ENCODE data around the gene TUFM.
"Not testable (repeated sequence)": the region's sequence is repeated elsewhere in the genome, so short reads cannot be mapped to it uniquely, and the experiment has no call there.

The TUFM gene

DNA sequence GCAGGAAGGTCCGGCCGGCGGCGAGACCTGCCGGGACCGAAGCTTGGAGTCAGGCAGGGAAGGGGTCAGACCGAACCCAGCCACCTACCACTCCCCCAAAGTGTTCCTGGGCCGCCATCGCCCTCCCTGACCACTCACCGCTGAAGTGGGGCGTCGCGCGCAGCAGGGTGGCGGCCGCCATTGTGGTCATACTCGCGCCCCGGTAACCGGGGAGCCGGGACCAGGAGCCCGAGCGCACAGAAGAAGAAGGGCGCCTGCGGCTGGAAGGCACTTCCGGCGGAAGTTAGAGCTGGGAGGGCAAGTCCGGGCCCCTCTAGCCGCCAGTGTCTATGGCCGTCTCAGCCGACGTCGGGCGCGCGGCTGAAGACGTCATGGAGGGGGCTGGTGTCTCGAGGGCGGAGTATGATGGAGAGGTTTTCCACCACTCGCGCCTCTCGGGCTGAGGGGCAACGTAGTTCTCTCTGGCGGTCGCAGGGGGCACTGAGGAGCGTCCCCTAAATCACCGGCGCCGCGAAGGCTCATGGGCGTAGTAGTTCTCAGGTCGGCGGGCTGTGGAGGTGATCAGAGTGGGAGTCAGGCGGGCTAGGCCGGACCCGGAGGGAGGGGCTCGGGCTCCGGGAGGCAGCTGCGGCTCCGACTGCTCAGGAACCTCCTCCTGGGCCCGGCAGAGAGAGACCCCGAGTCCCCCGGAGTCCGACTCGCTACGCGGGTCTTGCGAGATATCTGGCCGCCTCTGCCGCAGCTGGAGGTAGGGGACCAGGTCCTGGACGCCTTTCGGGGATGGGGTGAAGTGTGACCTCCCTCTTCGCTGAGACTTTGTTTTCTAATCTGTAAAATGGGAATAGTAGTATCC lies at the start of gene TUFM:
TUFM (minus strand) TSS at position 269 of the 853 bp plus-strand sequence; CDS start at position 190, 79 bp downstream.
- DNase-seq, result peak; percentile 98

DNA sequence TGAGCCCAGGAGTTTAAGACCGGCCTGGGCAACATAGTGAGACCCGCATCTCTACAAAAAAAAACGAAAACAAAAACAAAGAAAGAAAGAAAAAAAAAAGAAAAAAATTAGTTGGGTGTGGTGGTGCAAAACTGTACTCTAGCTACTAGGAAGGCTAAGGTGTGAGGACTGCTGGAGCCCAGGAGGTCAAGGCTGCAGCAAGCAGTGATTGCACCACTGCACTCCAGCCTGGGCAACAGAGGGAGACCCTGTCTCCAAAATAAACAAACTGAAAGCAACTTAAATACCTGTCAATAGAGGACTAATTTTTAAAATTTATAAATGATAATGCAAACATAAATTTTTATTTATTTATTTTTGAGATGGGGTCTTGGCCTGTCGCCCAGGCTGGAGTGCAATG lies 49.5 kb upstream of the TUFM start:
- DNase-seq, result no peak

DNA sequence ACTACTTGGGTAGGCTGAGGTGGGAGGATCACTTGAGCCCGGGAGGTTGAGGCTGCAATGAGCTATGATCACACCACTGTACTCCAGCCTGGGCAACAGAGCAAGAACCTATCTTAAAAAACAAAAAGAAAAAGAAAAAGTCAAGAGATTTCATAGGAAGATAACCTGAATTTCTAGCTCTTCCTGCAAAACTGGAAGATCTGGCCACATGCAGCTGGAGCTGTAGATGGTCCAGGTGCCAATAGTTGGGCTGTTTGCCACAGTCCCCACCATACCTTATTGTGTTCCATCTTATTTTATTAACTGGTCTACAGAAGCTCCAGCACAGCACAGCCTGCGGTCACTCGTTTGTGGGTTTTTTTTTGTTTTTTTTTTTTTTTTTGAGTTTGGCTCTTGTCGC lies 47.1 kb upstream of the TUFM start:
- no peak for DNase-seq

DNA sequence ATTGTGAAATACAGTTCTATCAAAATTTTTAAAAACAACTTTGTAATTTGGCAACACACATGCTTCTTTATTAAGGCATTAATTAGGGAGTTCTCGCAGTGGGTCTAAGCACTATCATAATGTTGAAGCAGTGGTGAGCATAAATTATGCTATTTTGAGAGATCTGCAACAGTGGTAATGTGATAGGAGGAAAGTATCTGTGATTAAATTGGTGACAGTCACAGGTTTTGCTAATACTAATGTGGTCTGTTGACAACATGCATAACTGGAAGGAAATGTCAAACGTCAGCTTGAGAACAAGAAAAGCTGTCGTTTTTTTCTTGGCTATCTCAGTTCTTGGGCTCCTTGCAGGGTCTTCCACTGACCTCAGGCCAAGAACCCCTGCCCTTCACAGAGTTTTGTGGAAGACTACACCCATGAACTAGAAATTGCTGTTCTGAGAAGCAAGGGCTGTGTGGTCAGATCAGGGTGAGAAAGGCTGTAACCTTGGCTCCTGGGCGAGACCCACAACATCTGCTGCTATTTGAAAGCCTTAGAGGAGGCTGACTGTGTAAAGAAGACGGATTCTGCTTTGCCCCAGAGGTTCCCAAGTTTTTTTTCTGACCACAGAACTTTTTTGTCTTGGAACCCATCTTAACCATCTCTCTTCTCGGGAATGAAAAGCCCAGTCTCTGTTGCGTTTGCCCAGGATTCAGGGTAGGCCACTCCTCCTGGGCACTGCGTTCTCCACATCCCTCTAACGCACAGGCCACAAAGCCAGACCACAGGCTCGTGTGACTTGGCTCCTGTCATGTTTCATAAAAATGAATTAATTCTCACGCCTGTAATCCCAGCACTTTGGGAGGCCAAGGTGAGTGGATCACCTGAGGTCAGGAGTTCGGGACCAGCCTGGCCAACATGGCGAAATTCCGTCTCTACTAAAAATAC lies 46.1 kb upstream of the TUFM start:
- no peak for DNase-seq

DNA sequence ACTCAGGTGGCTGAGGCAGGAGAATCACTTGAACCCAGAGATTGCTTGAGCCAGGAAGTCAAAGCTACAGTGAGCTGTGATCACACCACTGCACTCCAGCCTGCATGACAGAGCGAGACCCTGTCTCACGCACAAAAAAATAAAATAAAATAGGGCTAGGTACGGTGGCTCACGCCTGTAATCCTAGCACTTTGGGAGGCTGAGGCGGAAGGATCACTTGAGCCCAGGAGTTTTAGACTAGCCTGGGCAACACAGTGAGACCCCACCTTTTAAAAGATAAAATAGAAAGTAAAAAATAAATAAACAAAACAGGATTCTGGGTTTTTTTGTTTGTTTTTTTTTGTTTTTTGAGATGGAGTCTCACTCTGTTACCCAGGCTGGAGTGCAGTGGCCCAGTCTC lies 44.2 kb upstream of the TUFM start:
- not testable (repeated sequence) for DNase-seq

DNA sequence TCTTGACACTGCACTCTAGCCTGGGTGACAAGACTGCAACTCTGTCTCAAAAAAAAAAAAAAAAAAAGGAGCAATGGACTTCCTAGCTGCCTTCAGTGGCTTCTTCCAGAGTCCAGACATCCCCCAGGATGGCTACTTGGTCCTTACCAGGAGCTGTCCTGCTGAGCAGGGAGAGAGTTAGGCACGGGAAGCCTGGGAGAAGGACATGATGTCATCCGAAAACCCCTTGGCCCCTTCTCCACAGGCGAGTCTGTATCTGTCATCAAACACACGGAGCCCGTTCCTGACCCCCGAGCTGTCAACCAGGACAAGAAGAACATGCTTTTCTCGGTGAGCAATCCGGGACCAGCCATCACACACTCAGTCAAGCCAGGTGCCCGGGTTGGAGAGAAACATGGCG lies 40.8 kb upstream of the TUFM start:
- DNase-seq, result no peak

DNA sequence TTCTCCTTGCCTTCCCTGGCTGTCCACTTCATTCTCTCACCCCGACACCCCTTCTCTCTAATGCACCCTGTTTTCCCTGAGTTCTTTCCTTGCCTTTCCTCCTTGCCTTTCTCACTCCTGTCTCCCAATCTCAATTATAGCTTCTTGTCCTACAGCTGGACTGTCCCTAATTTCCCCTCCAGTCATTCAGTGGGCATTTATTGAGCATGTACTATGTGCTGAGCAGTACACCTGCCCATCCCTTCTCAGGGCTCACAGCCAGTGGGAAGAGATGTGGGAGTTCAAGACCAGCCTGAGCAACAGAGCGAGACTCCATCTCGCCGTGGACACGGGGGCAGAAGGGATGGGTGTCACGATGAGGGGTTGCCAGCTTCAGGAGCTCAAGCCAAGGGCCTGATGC lies 37.9 kb upstream of the TUFM start:
- DNase-seq, result no peak

DNA sequence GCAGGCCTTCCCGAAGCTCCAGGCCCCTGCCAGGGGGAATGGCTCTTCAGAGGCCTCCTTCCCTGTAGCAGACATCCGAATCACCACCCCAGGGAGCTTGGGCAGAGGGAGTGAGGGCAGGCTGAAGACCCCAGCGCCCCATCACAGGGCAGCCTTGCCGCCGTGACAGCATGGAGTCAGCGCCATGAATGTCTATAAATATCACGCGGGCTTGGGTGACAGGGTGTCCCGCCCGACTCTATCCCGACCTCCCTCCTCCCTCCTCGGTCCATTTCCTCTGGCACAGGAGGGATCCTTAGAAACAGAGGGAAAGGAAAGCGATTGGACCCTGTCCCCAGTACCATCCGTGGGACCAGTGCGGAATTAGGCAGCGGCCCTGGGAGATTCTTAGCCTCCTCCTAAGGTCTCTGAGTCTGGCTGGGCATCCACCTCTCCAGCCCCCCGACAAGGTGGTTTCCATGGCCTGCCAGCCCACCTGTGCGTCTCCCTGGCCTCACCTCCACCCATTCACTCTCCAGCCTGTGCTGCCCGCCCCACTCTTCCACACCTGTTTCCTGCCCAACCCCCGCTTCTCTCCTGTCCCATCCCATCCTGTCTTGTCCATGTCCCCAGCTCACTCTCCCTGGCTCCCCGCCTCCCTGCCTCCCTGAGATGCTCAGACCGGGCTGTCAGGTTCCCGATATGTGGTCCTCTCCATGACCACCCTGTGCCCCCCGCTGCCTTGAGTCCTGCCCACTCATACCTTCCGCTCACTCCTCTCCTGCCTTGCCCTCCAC lies 37.3 kb upstream of the TUFM start:
- DNase-seq, result no peak

DNA sequence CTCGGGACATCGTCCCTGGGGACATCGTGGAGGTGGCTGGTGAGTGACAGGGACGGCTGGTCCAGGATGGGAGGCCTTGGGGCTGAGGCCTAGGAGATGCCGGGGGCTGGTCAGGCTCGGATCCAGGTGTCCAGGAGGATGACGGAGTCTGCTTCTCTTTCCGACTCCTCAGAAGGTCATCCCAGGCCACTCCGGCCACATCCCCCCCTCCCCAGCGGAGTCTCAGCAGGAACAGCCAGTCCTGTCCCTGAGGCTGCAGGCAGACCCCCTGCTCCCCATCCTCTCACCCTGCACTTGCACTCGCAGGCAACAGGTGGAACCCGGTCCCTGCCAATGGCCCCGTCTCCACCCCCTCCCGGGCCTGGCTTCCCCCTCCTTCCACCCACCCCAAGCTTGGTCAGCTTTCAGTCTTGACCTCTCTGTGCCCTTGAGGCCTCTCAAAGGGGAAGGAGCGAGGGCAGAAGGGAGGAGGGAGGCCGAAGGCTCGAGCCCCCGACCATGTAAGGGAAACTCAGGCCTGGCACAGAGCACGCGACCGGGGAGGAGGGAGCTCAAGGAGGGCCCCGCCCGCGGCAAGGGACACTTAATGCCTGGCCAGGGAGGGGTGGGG lies 36.5 kb upstream of the TUFM start:
- no peak for DNase-seq

DNA sequence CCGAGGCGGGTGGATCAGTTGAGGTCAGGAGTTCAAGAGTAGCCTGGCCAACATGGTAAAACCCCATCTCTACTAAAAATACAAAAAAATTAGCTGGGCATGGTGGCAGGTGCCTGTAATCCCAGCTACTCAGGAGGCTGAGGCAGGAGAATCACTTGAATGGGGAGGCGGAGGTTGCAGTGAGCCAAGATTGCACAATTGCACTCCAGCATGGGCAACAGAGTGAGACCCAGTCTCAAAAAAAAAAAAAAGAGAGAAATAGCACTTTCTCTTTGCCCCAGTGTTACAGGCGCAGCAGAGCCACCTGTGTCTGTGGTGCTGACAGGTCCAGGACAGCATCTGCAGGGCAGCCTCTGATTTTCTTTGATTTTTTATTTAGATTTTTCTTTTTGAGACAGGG lies 35.4 kb upstream of the TUFM start:
- not testable (repeated sequence) for DNase-seq

DNA sequence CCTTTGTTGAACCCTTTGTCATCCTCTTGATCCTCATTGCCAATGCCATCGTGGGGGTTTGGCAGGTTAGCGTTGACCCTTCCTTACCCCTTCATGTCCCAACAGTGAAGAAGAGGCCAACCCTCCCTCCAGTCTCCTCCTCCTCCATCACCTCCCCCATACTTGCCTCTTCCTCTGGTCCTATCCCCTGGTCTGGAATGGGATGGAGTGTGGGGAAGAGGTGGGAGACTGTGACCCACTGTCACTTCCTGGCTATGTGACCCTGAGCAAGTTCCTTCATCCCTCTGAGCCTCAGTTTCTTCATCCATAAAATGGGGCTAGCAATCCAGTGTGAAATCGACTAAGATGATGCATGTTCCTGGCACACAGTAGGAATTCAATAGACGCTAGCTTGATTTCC lies 34.8 kb upstream of the TUFM start:
- no peak for DNase-seq

DNA sequence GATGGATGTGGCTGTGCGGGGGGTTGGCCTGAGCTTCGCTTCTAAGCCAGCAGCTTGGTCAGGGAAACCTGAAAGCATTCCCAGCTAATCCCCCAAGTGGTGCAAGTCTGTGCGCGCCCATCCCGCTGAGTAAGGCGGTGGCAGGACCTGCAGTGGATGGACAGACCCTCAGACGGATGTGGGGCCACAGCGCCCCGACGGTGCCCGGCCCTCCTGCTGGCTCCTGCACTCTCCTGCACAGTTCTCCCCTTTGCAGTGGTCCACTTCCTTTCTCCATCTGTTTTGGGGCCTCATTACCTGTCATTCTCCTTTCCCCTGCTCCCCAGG lies 34.4 kb upstream of the TUFM start:
- DNase-seq, result no peak

DNA sequence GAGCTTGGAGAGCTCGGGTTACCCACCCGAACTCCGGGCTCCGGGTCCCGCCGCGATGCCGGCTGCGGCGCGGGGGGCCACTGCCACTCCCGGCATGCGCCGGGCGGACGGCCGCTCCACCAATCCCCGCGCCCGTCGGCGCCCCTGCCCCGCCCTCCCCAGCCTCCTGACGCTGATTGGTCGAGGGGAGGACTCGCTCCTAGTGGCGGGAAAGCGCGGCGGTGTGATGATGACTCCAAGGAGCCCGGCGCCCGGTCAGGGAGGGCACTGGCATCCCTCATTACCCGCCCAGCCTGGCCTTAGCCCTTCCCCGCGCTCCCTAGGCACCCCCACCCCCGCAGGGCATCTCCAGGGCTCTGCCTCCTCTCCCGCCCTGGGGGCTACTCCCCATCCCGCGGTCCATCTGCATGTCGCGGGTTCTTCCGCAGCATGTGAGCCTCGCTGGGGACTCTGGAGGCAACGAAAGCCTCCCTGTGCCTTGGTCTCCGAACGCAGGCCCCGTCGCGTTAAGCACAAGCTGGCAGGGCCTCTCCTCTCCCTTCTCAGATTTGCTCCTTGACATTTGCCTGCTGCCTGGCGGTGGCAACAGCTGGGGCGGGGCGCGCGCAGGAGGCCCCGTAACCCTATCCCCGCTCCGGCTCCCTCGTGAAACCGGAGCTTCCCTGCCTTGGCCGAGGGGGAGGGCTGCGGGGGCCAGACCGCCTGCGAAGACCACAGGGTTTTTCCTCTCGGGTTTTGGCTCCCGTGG lies 33.9 kb upstream of the TUFM start:
- peak; percentile 90 for DNase-seq

DNA sequence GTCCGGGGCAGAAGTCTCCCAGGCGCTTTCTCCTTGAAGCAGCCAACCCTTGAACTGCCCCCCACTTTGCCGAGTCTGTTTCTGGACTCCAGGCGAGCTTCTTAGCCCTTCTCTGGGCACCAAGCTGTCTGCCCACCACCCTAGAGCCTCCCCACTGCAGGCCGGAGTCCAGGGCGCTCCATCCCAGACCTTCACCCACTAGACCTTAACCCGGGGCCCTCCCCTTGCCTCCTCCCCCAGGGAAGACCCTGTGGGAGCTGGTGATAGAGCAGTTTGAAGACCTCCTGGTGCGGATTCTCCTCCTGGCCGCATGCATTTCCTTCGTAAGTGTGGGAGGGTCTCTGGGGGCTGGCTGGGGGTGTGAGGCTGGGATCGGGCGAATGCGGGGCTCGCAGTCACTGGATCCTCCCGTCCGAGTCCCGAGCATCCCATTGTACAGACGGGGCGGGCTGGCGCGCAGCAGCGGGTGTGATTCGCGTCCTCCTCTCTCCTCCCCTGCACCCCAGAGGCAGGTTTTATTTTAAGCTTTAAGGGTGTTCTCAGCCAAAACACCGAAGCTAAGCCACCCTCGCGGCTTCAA lies 33.2 kb upstream of the TUFM start:
- no peak for DNase-seq

DNA sequence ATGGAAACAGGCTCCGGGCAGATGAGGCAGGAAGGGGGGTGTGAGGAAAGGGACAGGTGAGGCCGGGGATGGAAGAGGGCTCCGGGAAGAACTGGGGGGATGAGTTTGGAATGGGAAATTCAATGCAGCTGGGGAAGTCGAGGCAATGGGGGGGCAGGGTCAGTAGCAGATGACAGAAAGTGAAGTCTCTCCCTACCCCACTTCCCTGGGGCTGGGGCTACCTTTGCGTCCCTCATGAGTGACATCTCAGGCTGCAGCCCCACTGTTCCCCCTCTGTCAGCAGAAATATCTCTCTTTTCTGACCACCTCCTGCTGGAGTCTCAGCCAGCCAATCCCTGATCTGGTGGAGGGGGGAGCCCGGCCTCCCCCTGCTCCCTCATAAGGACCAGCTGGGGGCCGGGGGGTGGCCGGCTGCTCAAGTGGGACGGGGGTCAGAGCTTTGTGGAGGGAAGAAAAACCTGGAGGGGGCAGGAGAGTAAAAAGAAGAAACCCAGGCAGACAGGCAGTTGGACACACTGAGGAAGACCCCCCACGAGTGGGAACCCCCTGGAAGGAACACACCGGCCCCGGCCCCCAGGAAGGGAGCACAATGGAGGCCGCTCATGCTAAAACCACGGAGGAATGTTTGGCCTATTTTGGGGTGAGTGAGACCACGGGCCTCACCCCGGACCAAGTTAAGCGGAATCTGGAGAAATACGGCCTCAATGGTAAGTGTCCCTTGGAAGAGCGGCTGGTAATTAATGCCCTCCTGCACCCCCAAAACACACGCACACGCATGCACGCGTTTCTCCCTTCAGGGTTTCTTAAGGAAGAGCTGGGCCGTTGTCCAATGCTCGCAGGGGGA lies 32.2 kb upstream of the TUFM start, which contains the start of gene ATP2A1:
ATP2A1 (plus strand) TSS at position 406 of the 844 bp plus-strand sequence; CDS start at position 590, 184 bp downstream.
- no peak for DNase-seq

DNA sequence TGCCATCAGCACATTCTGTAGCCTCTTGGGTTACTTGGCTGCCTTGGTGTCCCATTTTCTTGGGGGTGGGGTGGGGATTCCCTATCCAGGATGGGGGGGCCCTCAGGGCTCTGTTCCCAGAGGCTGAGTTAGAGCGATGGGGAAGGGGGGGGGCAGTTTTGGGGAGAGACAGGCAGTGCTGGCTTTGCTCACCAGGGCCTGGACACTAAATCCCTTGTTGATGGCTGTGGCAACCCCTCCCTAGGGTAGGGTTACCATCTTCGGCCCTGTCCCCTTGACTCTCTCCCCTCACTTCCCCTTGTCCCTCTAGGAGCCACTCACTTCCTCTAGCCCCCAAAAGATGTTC lies 31.5 kb upstream of the TUFM start:
- no peak for DNase-seq

DNA sequence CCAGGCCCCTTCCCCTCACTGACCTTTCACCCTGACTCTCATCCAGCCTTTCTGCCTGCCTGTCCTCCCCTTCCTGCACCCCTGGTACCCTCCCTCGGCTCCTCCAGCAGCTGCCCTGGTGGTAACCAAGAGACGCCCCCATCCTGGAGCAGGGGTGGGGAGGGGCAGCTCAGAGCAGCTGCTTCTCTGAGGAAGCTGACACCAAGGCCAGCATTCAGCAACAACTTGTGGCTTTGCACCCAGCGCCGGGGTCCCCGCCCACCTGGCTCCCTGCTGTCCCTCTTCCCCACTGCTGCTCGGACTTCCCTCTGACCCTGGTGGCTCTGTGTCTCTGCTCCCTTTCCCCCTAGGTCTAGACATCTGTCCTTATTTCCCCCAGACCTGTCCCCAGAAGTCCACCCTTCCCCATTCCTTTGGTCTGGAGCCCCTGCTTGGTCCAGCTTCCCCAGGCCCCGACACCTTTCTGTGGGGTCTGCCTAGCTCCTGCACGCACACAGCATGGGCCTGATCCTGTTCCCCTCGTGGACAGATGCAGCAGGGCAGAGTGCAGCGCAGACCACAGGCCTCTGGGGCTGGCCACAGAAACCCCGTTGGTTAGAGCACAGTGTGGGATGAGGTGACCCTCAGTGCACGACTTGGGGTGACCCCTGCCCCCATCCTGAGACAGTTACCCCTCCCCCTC lies 31.0 kb upstream of the TUFM start:
- no peak for DNase-seq

DNA sequence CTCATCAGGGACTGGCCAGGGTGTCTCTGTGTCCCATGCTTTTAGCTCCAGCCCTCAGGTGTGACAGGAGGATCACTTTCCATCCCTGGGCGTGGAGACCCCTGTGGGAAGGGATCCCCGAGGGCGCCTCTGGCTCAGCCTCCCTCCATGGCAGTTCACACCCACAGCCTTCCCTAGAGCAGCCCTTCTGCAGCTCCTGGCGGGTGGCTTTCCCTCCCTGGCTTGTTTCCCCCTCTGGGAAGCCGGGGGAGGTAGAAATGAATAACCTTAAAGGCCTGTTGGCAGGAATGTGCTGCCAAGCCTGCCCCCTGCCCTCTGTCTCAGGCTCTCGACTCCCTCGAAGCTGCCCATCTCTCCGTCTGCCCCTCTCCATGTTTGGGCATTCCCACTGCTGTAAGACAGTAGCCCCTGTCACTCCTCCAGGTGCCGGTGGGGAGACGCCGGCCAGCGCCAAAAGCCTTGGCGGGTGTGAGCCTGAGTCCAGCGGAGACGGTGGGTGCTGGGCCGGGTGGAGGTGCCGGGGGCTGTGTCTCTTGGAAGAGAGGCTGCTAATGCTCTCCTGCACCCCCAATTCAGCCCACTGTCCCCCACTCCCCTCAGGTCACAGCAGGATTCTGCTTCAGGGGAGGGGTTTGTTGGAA lies 30.0 kb upstream of the TUFM start:
- no peak for DNase-seq

All from NCI-H2171 (cell line).